Neural cell (in vitro differentiated cells): ENCODE measurements around the gene KIAA2012. TPM values are rescaled to one million over a fixed set of nuclear protein-coding genes. Genes with fewer than 3 reads are reported as not detected.
A peak's percentile ranks its signal among the peaks of the same experiment; 100 is the strongest.

Experiments used
- H2AFZ ChIP-seq: fragments of 200-600, 300-800 bp; sonication (generic), shearing (Covaris generic); 2 replicates; pipeline ENCODE4 v1.6.0; 2014; ENCODE audit warnings: low read depth, mild to moderate bottlenecking, antibody characterized with exemption, low read length, moderate library complexity
- H3F3A ChIP-seq: fragments of 200-600 bp; shearing (Covaris generic); 2 replicates; pipeline ENCODE4 v1.6.1; 2016; ENCODE audit warnings: mild to moderate bottlenecking, moderate library complexity, mixed read lengths, antibody characterized with exemption, low read length; ENCODE audit not compliant: insufficient read depth, poor library complexity, severe bottlenecking
- H3K27ac ChIP-seq: fragments of 200-600, 300-800 bp; sonication (generic), shearing (Covaris generic); 2 replicates; pipeline ENCODE4 v1.5.1; 2014; ENCODE audit warnings: mild to moderate bottlenecking, low read length, moderate library complexity
- H3K27me3 ChIP-seq: fragments of 300-800, 200-600 bp; sonication (generic), shearing (Covaris generic); 2 replicates; pipeline ENCODE4 v1.6.0; 2014; ENCODE audit warnings: mild to moderate bottlenecking, low read depth, low read length, moderate library complexity; ENCODE audit not compliant: insufficient read depth
- H3K36me3 ChIP-seq: fragments of 300-800, 200-600 bp; sonication (generic), shearing (Covaris generic); 2 replicates; pipeline ENCODE4 v1.5.1; 2014; ENCODE audit warnings: mild to moderate bottlenecking, antibody characterized with exemption, low read length, moderate library complexity; ENCODE audit not compliant: insufficient read depth
- H3K4me2 ChIP-seq: fragments of 300-800, 200-600 bp; sonication (generic), shearing (Covaris generic); 2 replicates; pipeline ENCODE4 v1.6.0; 2014; ENCODE audit warnings: mild to moderate bottlenecking, low read length
- H3K4me3 ChIP-seq: fragments of 300-800, 200-600 bp; sonication (generic), shearing (Covaris generic); 2 replicates; pipeline ENCODE4 v1.5.1; 2014; ENCODE audit warnings: mild to moderate bottlenecking, low read length, moderate library complexity
- H3K79me2 ChIP-seq: fragments of 200-600 bp; shearing (Covaris generic); replicated peaks from 2 replicates; pipeline ENCODE4 v1.6.0; 2014; ENCODE audit warnings: mild to moderate bottlenecking, low read length, moderate library complexity; ENCODE audit not compliant: insufficient read depth
- H3K9ac ChIP-seq: fragments of 300-800, 200-600 bp; sonication (generic), shearing (Covaris generic); 2 replicates; pipeline ENCODE4 v1.6.1; 2016; ENCODE audit warnings: mild to moderate bottlenecking, low read length, mixed read lengths
- H3K9me2 ChIP-seq: fragments of 200-600 bp; shearing (Covaris generic); 2 replicates; pipeline ENCODE4 v1.6.1; 2016; ENCODE audit warnings: mild to moderate bottlenecking, low read length, mixed read lengths; ENCODE audit not compliant: insufficient read depth
- H3K9me3 ChIP-seq: fragments of 200-600, 300-800 bp; sonication (generic), shearing (Covaris generic); 2 replicates; pipeline ENCODE4 v1.6.1; 2016; ENCODE audit warnings: mild to moderate bottlenecking, mixed run types, low read length, moderate library complexity, mixed read lengths
- H4K20me1 ChIP-seq: fragments of 200-600 bp; shearing (Covaris generic); 2 replicates; pipeline ENCODE4 v1.6.1; 2016; ENCODE audit warnings: mild to moderate bottlenecking, mixed run types; ENCODE audit not compliant: insufficient read depth
- EP300 ChIP-seq: fragments of 450-650 bp; conservative IDR thresholded peaks from 2 replicates; pipeline ENCODE4 v1.6.1; 2014; ENCODE audit warnings: antibody characterized with exemption, mild to moderate bottlenecking, moderate library complexity; ENCODE audit not compliant: poor library complexity, severe bottlenecking
- EZH2 ChIP-seq: fragments of 200-600, 300-800 bp; shearing (Covaris generic), sonication (generic); IDR thresholded peaks from 2 replicates; pipeline ENCODE4 v1.6.1; 2014; ENCODE audit warnings: antibody characterized with exemption, low read length, borderline replicate concordance, mild to moderate bottlenecking; ENCODE audit not compliant: insufficient read depth, poor library complexity, severe bottlenecking
- MXI1 ChIP-seq: fragments of 450-650 bp; conservative IDR thresholded peaks from 2 replicates; pipeline ENCODE4 v1.6.1; 2014; ENCODE audit warnings: antibody characterized with exemption, mild to moderate bottlenecking; ENCODE audit not compliant: poor library complexity, severe bottlenecking
- POLR2AphosphoS5 ChIP-seq: IDR thresholded peaks from 2 replicates; pipeline ENCODE4 v1.6.1; 2012
- RAD21 ChIP-seq: fragments of 450-650 bp; conservative IDR thresholded peaks from 2 replicates; pipeline ENCODE4 v1.6.1; 2014; ENCODE audit warnings: antibody characterized with exemption, mild to moderate bottlenecking, moderate library complexity
- SMC3 ChIP-seq: fragments of 450-650 bp; conservative IDR thresholded peaks from 2 replicates; pipeline ENCODE4 v1.6.1; 2014; ENCODE audit warnings: antibody characterized with exemption, mild to moderate bottlenecking, moderate library complexity; ENCODE audit not compliant: poor library complexity
- TAF1 ChIP-seq: IDR thresholded peaks from 2 replicates; pipeline ENCODE4 v1.6.1; 2012; ENCODE audit warnings: low read depth
- polyA plus RNA-seq: library from polyadenylated mRNA; depleted of rRNA; stranded (reverse); fragments of >200 nt; gene quantifications from 2 replicates; pipeline ENCODE4 v1.2.3, GENCODE V29; 2014
- TF ChIP-seq, protein P1 (sequence below): IDR thresholded peaks from 2 replicates; pipeline ENCODE4 v1.6.1; 2012; ENCODE audit warnings: borderline replicate concordance
- TF ChIP-seq, protein P2 (sequence below): fragments of 450-650 bp; IDR thresholded peaks from 2 replicates; pipeline ENCODE4 v1.5.1; 2014; ENCODE audit warnings: antibody characterized with exemption, mild to moderate bottlenecking, moderate library complexity; ENCODE audit not compliant: poor library complexity, severe bottlenecking

The KIAA2012 gene
- polyA plus RNA-seq, 1 donor from 2014 or later: not detected

DNA sequence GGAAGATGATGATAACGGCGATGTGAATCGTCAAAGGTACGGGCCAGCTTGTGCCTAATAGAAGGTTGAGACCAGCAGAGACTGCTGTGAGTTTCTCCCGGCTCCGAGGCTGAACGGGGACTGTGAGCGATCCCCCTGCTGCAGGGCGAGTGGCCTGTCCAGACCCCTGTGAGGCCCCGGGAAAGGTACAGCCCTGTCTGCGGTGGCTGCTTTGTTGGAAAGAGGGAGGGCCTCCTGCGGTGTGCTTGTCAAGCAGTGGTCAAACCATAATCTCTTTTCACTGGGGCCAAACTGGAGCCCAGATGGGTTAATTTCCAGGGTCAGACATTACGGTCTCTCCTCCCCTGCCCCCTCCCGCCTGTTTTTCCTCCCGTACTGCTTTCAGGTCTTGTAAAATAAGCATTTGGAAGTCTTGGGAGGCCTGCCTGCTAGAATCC lies 36.4 kb upstream of the KIAA2012 start:
- H3K9me3 ChIP-seq: no peaks in the 10 kb centered on the region
- H4K20me1 ChIP-seq: no peaks in the 10 kb centered on the region
- no peaks in the 10 kb centered on the region for H3K9me2 ChIP-seq
- H3K79me2 ChIP-seq: peaks cover 21% of the 10 kb centered on the region
- no peaks in the 10 kb centered on the region for H3F3A ChIP-seq
- no peak overlapping the region for H2AFZ ChIP-seq
- peak overlapping the region; percentile 70 for H3K4me3 ChIP-seq
- H3K4me2 ChIP-seq: no peak overlapping the region
- no peaks in the 10 kb centered on the region for H3K36me3 ChIP-seq
- H3K27ac ChIP-seq: no peak overlapping the region
- TF ChIP-seq EP300 (no peak), MXI1 (no peak), RAD21 (no peak), TAF1 (no peak), SMC3 (no peak), EZH2 (no peak), POLR2AphosphoS5 (no peak)
- TF ChIP-seq, protein P1, sequence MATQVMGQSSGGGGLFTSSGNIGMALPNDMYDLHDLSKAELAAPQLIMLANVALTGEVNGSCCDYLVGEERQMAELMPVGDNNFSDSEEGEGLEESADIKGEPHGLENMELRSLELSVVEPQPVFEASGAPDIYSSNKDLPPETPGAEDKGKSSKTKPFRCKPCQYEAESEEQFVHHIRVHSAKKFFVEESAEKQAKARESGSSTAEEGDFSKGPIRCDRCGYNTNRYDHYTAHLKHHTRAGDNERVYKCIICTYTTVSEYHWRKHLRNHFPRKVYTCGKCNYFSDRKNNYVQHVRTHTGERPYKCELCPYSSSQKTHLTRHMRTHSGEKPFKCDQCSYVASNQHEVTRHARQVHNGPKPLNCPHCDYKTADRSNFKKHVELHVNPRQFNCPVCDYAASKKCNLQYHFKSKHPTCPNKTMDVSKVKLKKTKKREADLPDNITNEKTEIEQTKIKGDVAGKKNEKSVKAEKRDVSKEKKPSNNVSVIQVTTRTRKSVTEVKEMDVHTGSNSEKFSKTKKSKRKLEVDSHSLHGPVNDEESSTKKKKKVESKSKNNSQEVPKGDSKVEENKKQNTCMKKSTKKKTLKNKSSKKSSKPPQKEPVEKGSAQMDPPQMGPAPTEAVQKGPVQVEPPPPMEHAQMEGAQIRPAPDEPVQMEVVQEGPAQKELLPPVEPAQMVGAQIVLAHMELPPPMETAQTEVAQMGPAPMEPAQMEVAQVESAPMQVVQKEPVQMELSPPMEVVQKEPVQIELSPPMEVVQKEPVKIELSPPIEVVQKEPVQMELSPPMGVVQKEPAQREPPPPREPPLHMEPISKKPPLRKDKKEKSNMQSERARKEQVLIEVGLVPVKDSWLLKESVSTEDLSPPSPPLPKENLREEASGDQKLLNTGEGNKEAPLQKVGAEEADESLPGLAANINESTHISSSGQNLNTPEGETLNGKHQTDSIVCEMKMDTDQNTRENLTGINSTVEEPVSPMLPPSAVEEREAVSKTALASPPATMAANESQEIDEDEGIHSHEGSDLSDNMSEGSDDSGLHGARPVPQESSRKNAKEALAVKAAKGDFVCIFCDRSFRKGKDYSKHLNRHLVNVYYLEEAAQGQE: no peak
- TF ChIP-seq, protein P2, sequence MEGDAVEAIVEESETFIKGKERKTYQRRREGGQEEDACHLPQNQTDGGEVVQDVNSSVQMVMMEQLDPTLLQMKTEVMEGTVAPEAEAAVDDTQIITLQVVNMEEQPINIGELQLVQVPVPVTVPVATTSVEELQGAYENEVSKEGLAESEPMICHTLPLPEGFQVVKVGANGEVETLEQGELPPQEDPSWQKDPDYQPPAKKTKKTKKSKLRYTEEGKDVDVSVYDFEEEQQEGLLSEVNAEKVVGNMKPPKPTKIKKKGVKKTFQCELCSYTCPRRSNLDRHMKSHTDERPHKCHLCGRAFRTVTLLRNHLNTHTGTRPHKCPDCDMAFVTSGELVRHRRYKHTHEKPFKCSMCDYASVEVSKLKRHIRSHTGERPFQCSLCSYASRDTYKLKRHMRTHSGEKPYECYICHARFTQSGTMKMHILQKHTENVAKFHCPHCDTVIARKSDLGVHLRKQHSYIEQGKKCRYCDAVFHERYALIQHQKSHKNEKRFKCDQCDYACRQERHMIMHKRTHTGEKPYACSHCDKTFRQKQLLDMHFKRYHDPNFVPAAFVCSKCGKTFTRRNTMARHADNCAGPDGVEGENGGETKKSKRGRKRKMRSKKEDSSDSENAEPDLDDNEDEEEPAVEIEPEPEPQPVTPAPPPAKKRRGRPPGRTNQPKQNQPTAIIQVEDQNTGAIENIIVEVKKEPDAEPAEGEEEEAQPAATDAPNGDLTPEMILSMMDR: no peak
- peak overlapping the region; percentile 4 for H3K9ac ChIP-seq
- H3K27me3 ChIP-seq: peaks cover 61% of the 10 kb centered on the region

DNA sequence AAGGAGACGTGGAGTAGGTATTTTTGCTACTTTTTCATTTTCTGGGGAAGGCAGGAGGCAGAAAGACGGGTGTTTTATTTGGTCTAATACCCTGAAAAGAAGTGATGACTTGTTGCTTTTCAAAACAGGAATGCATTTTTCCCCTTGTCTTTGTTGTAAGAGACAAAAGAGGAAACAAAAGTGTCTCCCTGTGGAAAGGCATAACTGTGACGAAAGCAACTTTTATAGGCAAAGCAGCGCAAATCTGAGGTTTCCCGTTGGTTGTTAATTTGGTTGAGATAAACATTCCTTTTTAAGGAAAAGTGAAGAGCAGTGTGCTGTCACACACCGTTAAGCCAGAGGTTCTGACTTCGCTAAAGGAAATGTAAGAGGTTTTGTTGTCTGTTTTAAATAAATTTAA lies 36.0 kb upstream of the KIAA2012 start:
- Histone ChIP-seq H3K79me2 (peaks cover 21% of the 10 kb centered on the region), H3K27me3 (peaks cover 57% of the 10 kb centered on the region), H3K4me3 (peak overlapping the region; percentile 70), H3K4me2 (no peak overlapping the region), H3K9me3 (no peaks in the 10 kb centered on the region), H3K9ac (no peak overlapping the region), H3K9me2 (no peaks in the 10 kb centered on the region), H3K36me3 (no peaks in the 10 kb centered on the region), H3F3A (no peaks in the 10 kb centered on the region), H3K27ac (no peak overlapping the region), H2AFZ (no peak overlapping the region), H4K20me1 (no peaks in the 10 kb centered on the region)
- no peak for TF ChIP-seq POLR2AphosphoS5
- no peak for TF ChIP-seq SMC3
- TF ChIP-seq, protein P1: no peak
- TF ChIP-seq RAD21: no peak
- no peak for TF ChIP-seq EP300
- TF ChIP-seq, protein P2: no peak
- TF ChIP-seq EZH2: no peak
- TF ChIP-seq TAF1: no peak
- no peak for TF ChIP-seq MXI1
